Measurements from ENCODE around the gene ERC1. TPM values are rescaled to one million over a fixed set of nuclear protein-coding genes. Genes with fewer than 3 reads are reported as not detected.
"Not testable (repeated sequence)": the region's sequence is repeated elsewhere in the genome, so short reads cannot be mapped to it uniquely, and the experiment has no call there.

Gene ERC1
- polyA plus RNA-seq, 2 of the 4 experiments (the other 2 are of a cell fraction), result 14.2 to 20.9 TPM

GRCh38 chr12:1130571-1130970 lies 139.5 kb downstream of the ERC1 start:
- no peak for TF ChIP-seq ZFP36 (IDR thresholded peaks at IDR 0.05; ENCODE audit: borderline replicate concordance, partially characterized antibody)
- TF ChIP-seq ZSCAN20 (CRISPR knock-in tag; IDR thresholded peaks at IDR 0.05), result no peak
- no peak for TF ChIP-seq HMGXB4 (CRISPR knock-in tag; IDR thresholded peaks at IDR 0.05; ENCODE audit: borderline replicate concordance)
- TF ChIP-seq HOXB13 (CRISPR knock-in tag; IDR thresholded peaks at IDR 0.05; ENCODE audit: low read depth), result no peak
- no peak for TF ChIP-seq KDM5A (IDR thresholded peaks at IDR 0.05)
- H3K4me3 ChIP-seq, result no peak overlapping the region
- no peaks in the 10 kb centered on the region for H3K9me3 ChIP-seq
- FAIRE-seq (no peak), ATAC-seq (no peak), DNase-seq (ENCODE audit: low read depth in 1 of 2, low spot score in 1 of 2) (no peak)
- peaks cover 7% of the 10 kb centered on the region; the same call in 1 of the 3 replicates for H3K4me1 ChIP-seq
- ChIA-PET CTCF (interaction anchor here (0.6 to 6.1 kb wide), 7 partner anchors 13 to 792 kb away, joined by 3 to 34 read pairs (median 3); no protein-coding TSS in a partner anchor), POLR2A (no interaction called here)
- WGBS (ENCODE audit: missing lambda C conversion rate), result 81% methylated on average over 4 of the region's 4 CpGs
- H3K27ac ChIP-seq, result no peak overlapping the region
- 0 out of 3 replicates have a peak overlapping the region, but pooled peaks have one; percentile 6 for H3K4me2 ChIP-seq

GRCh38 chr12:1131811-1132224 lies 140.8 kb downstream of the ERC1 start:
- H3K27ac ChIP-seq, result no peak overlapping the region
- TF ChIP-seq CHD4 (IDR thresholded peaks at IDR 0.05; ENCODE audit: borderline replicate concordance) (no peak), TP53 (CRISPR knock-in tag; IDR thresholded peaks at IDR 0.05) (no peak), ZSCAN20 (CRISPR knock-in tag; IDR thresholded peaks at IDR 0.05) (no peak), HDAC2 (IDR thresholded peaks at IDR 0.05) (no peak), ATOH8 (CRISPR knock-in tag; IDR thresholded peaks at IDR 0.05; ENCODE audit: low read depth) (no peak), CBX8 (IDR thresholded peaks at IDR 0.05) (no peak), NR3C1 (IDR thresholded peaks at IDR 0.05) (no peak), MAX (IDR thresholded peaks at IDR 0.05) (no peak), E2F6 (IDR thresholded peaks at IDR 0.05; ENCODE audit: borderline replicate concordance, low read depth) (no peak), EHMT2 (IDR thresholded peaks at IDR 0.05; ENCODE audit: low read depth) (no peak)
- no peak overlapping the region for H3K4me3 ChIP-seq
- no peak for ATAC-seq
- CTCF ChIA-PET, result interaction anchor here (0.8 to 6.1 kb wide), 3 partner anchors 14 to 452 kb away, joined by 3 to 34 read pairs (median 3); no protein-coding TSS in a partner anchor
- no peak for FAIRE-seq
- H3K9me3 ChIP-seq, result no peaks in the 10 kb centered on the region
- POLR2A ChIA-PET, result no interaction called here
- WGBS (ENCODE audit: missing lambda C conversion rate), result 97% methylated on average over 2 of the region's 2 CpGs
- DNase-seq (ENCODE audit: low read depth in 1 of 2, low spot score in 1 of 2), result no peak
- no peak overlapping the region for H3K4me2 ChIP-seq
- peaks cover 7% of the 10 kb centered on the region; the same call in 1 of the 3 replicates for H3K4me1 ChIP-seq

- POLR2A ChIA-PET, result no interaction called here
- no peaks in the 10 kb centered on the region for H3K9me3 ChIP-seq
- H3K4me1 ChIP-seq, result peaks cover 7% of the 10 kb centered on the region; the same call in 1 of the 3 replicates
- no peak for TF ChIP-seq HEYL (CRISPR knock-in tag; IDR thresholded peaks at IDR 0.05)
- peak; percentile 48 for TF ChIP-seq MAFK (IDR thresholded peaks at IDR 0.05; ENCODE audit: partially characterized antibody)
- no peak overlapping the region for H3K4me2 ChIP-seq
- ATAC-seq (no peak), FAIRE-seq (no peak), DNase-seq (ENCODE audit: low read depth in 1 of 2, low spot score in 1 of 2) (no peak)
- H3K27ac ChIP-seq, result no peak overlapping the region
- no peak overlapping the region for H3K4me3 ChIP-seq
- CTCF ChIA-PET, result interaction anchor here (0.6 to 0.8 kb wide), 2 partner anchors 332 to 452 kb away, joined by 3 read pairs; no protein-coding TSS in a partner anchor
- 79% methylated on average over 6 of the region's 6 CpGs for WGBS (ENCODE audit: missing lambda C conversion rate)
These were observed 141.3 kb downstream of the ERC1 start for GRCh38 chr12:1132311-1132710.

GRCh38 chr12:1138691-1139090 lies 147.7 kb downstream of the ERC1 start:
- ChIA-PET CTCF (interaction anchor here (0.9 to 1.2 kb wide), 3 partner anchors 14 to 445 kb away, joined by 3 to 5 read pairs (median 5); no protein-coding TSS in a partner anchor), POLR2A (no interaction called here)
- FAIRE-seq (no peak), DNase-seq (ENCODE audit: low read depth in 1 of 2, low spot score in 1 of 2) (no peak), ATAC-seq (no peak)
- Histone ChIP-seq H3K4me3 (no peak overlapping the region), H3K4me2 (no peak overlapping the region), H3K9me3 (no peaks in the 10 kb centered on the region), H3K4me1 (no peaks in the 10 kb centered on the region), H3K27ac (no peak overlapping the region)
- WGBS (ENCODE audit: missing lambda C conversion rate), result 96% methylated on average over 4 of the region's 4 CpGs
- TF ChIP-seq JUN (IDR thresholded peaks at IDR 0.05) (no peak), SMC3 (IDR thresholded peaks at IDR 0.05) (no peak), RAD21 (conservative IDR thresholded peaks at IDR 0.05 in 1 of 2, IDR thresholded peaks at IDR 0.05 in 1 of 2) (no peak), FOXS1 (CRISPR knock-in tag; IDR thresholded peaks at IDR 0.05) (no peak), RNF2 (IDR thresholded peaks at IDR 0.05; ENCODE audit: borderline replicate concordance, low read depth) (no peak), PHF8 (IDR thresholded peaks at IDR 0.05; ENCODE audit: borderline replicate concordance, low read depth) (no peak), MAZ (IDR thresholded peaks at IDR 0.05; ENCODE audit: borderline replicate concordance, low read depth, low read length) (no peak), POLR2AphosphoS2 (conservative IDR thresholded peaks at IDR 0.05; ENCODE audit: low read length) (no peak), FOSB (CRISPR knock-in tag; IDR thresholded peaks at IDR 0.05) (no peak), HOXB5 (CRISPR knock-in tag; IDR thresholded peaks at IDR 0.05) (no peak)

GRCh38 chr12:1146758-1147157 lies 155.7 kb downstream of the ERC1 start:
- DNase-seq (ENCODE audit: low read depth in 1 of 2, low spot score in 1 of 2); H3K9me3 ChIP-seq; CTCF ChIA-PET; H3K4me1 ChIP-seq; FAIRE-seq; POLR2A ChIA-PET; ATAC-seq; H3K27ac ChIP-seq; H3K4me2 ChIP-seq; H3K4me3 ChIP-seq: not testable (repeated sequence)
- WGBS (ENCODE audit: missing lambda C conversion rate), result 87% methylated on average over 4 of the region's 4 CpGs
